Measurements from ENCODE around the gene LINS1. TPM values are rescaled to one million over a fixed set of nuclear protein-coding genes. Genes with fewer than 3 reads are reported as not detected.

The LINS1 gene
- total RNA-seq, 1 donor from 2014 or later, result 7.2 TPM

- Mint-ChIP-seq H3K36me3 (ENCODE audit: low read depth) (peaks cover 10% of the 10 kb centered on the region), H3K4me3 (ENCODE audit: unreplicated experiment) (no peak overlapping the region), H3K4me1 (ENCODE audit: low read depth) (peaks cover 2% of the 10 kb centered on the region), H3K27ac (ENCODE audit: unreplicated experiment) (no peak overlapping the region), H3K9me3 (ENCODE audit: low read depth) (no peaks in the 10 kb centered on the region), H3K27me3 (ENCODE audit: low read depth) (no peaks in the 10 kb centered on the region)
- no peak for DNase-seq (ENCODE audit: low spot score)
- no peak for TF ChIP-seq CTCF (IDR thresholded peaks at IDR 0.05)
Observed at GRCh38 chr15:100612539-100612938, 10.6 kb upstream of the LINS1 start.

GRCh38 chr15:100602823-100603393, 924 bp upstream of the LINS1 start:
- Mint-ChIP-seq H3K4me1 (ENCODE audit: low read depth) (peaks cover 27% of the 10 kb centered on the region), H3K27me3 (ENCODE audit: low read depth) (no peaks in the 10 kb centered on the region), H3K27ac (ENCODE audit: unreplicated experiment) (peak overlapping the region; percentile 93), H3K4me3 (ENCODE audit: unreplicated experiment) (no peak overlapping the region), H3K36me3 (ENCODE audit: low read depth) (peaks cover 4% of the 10 kb centered on the region), H3K9me3 (ENCODE audit: low read depth) (no peaks in the 10 kb centered on the region)
- TF ChIP-seq CTCF (IDR thresholded peaks at IDR 0.05), result no peak
- peak; percentile 94 for DNase-seq (ENCODE audit: low spot score)

- peaks cover 2% of the 10 kb centered on the region for H3K36me3 Mint-ChIP-seq (ENCODE audit: low read depth)
- TF ChIP-seq CTCF (IDR thresholded peaks at IDR 0.05), result no peak
- DNase-seq (ENCODE audit: low spot score), result no peak
Observed at GRCh38 chr15:100601617-100602063, 344 bp downstream of the LINS1 start.

GRCh38 chr15:100601163-100601562, 821 bp downstream of the LINS1 start:
- Mint-ChIP-seq H3K27ac (ENCODE audit: unreplicated experiment) (no peak overlapping the region), H3K9me3 (ENCODE audit: low read depth) (no peaks in the 10 kb centered on the region), H3K27me3 (ENCODE audit: low read depth) (no peaks in the 10 kb centered on the region), H3K36me3 (ENCODE audit: low read depth) (peaks cover 2% of the 10 kb centered on the region), H3K4me1 (ENCODE audit: low read depth) (peaks cover 27% of the 10 kb centered on the region), H3K4me3 (ENCODE audit: unreplicated experiment) (no peak overlapping the region)
- no peak for TF ChIP-seq CTCF (IDR thresholded peaks at IDR 0.05)
- no peak for DNase-seq (ENCODE audit: low spot score)

More at GRCh38 chr15:100601617-100602063, 344 bp downstream of the LINS1 start:
- Mint-ChIP-seq H3K4me1 (ENCODE audit: low read depth) (peaks cover 27% of the 10 kb centered on the region), H3K4me3 (ENCODE audit: unreplicated experiment) (no peak overlapping the region), H3K9me3 (ENCODE audit: low read depth) (no peaks in the 10 kb centered on the region), H3K27me3 (ENCODE audit: low read depth) (no peaks in the 10 kb centered on the region), H3K27ac (ENCODE audit: unreplicated experiment) (no peak overlapping the region)

GRCh38 chr15:100598655-100599054, 3.3 kb downstream of the LINS1 start:
- Mint-ChIP-seq H3K27me3 (ENCODE audit: low read depth) (no peaks in the 10 kb centered on the region), H3K4me1 (ENCODE audit: low read depth) (peaks cover 13% of the 10 kb centered on the region), H3K4me3 (ENCODE audit: unreplicated experiment) (no peak overlapping the region), H3K9me3 (ENCODE audit: low read depth) (no peaks in the 10 kb centered on the region), H3K27ac (ENCODE audit: unreplicated experiment) (no peak overlapping the region), H3K36me3 (ENCODE audit: low read depth) (no peaks in the 10 kb centered on the region)
- TF ChIP-seq CTCF (IDR thresholded peaks at IDR 0.05), result no peak
- no peak for DNase-seq (ENCODE audit: low spot score)

Data from chondrocyte (in vitro differentiated cells).